HepG2 (cell line): ENCODE results near the gene SUN1. TPM values are rescaled to one million over a fixed set of nuclear protein-coding genes. Genes with fewer than 3 reads are reported as not detected.
A peak's percentile ranks its signal among the peaks of the same experiment; 100 is the strongest.

Source experiments
- HCFC1 ChIP-seq: fragments of 150-350 bp; IDR thresholded peaks from 2 replicates; pipeline ENCODE4 v1.6.1; 2014; ENCODE audit warnings: low read depth, low read length
- PHF21A ChIP-seq: sonication (generic); formaldehyde crosslinking; IDR thresholded peaks from 2 replicates; pipeline ENCODE4 v1.5.0; 2020; ENCODE audit warnings: mild to moderate bottlenecking, missing genetic modification reagents
- SCMH1 ChIP-seq: sonication (generic); formaldehyde crosslinking; IDR thresholded peaks from 2 replicates; pipeline ENCODE4 v1.9.0; 2021; ENCODE audit warnings: missing genetic modification reagents, mild to moderate bottlenecking, borderline replicate concordance
- ZNF337 ChIP-seq: sonication (generic); formaldehyde crosslinking; IDR thresholded peaks from 2 replicates; pipeline ENCODE4 v1.5.1; 2020; ENCODE audit warnings: missing genetic modification reagents, low read depth, mild to moderate bottlenecking, borderline replicate concordance
- ZNF670 ChIP-seq: sonication (generic); formaldehyde crosslinking; IDR thresholded peaks from 2 replicates; pipeline ENCODE4 v1.8.0; 2022; ENCODE audit warnings: mild to moderate bottlenecking, missing genetic modification reagents, borderline replicate concordance
- ZNF709 ChIP-seq: sonication (generic); formaldehyde crosslinking; IDR thresholded peaks from 2 replicates; pipeline ENCODE4 v1.5.0; 2020; ENCODE audit warnings: mild to moderate bottlenecking, missing genetic modification reagents
- ZNF75D ChIP-seq: sonication (generic); formaldehyde crosslinking; IDR thresholded peaks from 2 replicates; pipeline ENCODE4 v1.8.1; 2023; ENCODE audit warnings: missing genetic modification reagents, mild to moderate bottlenecking, borderline replicate concordance
- ZSCAN31 ChIP-seq: sonication (generic); formaldehyde crosslinking; IDR thresholded peaks from 2 replicates; pipeline ENCODE4 v1.5.0; 2020; ENCODE audit warnings: low read depth, mild to moderate bottlenecking, missing genetic modification reagents
- polyA plus RNA-seq, 8 experiments: library from polyadenylated mRNA; depleted of rRNA in 3 of 8; stranded (reverse) in 7 of 8; unstranded in 1 of 8; fragments of >200 nt; fragmentation: Illumina TruSeq in 4 of 8; extraction: Trizol in 4 of 8; gene quantifications; 2 replicates each; pipeline versions ENCODE4 v1.2.1 to v1.2.3, GENCODE V29; 2011 to 2016; ENCODE audit warnings: low read depth in 4 of 8, missing spikeins in 1 of 8, mixed read lengths in 1 of 8; ENCODE audit not compliant: insufficient read depth in 1 of 8
- total RNA-seq, 5 experiments: library from RNA; depleted of rRNA; stranded (reverse); fragments of >200 nt; fragmentation: Illumina TruSeq; extraction: Trizol; gene quantifications; 2 replicates each; pipeline ENCODE4 v1.2.3, GENCODE V29; 2016; ENCODE audit warnings: low read depth in 1 of 5
- TF ChIP-seq, protein P1 (sequence below): sonication (generic); formaldehyde crosslinking; IDR thresholded peaks from 2 replicates; pipeline ENCODE4 v1.4.0; 2020; ENCODE audit warnings: missing genetic modification reagents
- TF ChIP-seq, protein P2 (sequence below): sonication (generic); formaldehyde crosslinking; IDR thresholded peaks from 2 replicates; pipeline ENCODE4 v1.8.1; 2023; ENCODE audit warnings: missing genetic modification reagents, mild to moderate bottlenecking, borderline replicate concordance
- TF ChIP-seq, protein P3 (sequence below): sonication (generic); formaldehyde crosslinking; IDR thresholded peaks from 2 replicates; pipeline ENCODE4 v1.4.0; 2020; ENCODE audit warnings: missing genetic modification reagents
- TF ChIP-seq, protein P4 (sequence below): sonication (generic); formaldehyde crosslinking; IDR thresholded peaks from 2 replicates; pipeline ENCODE4 v1.5.0; 2020; ENCODE audit warnings: mild to moderate bottlenecking, missing genetic modification reagents, borderline replicate concordance
- TF ChIP-seq, protein P5 (sequence below): sonication (generic); formaldehyde crosslinking; IDR thresholded peaks from 2 replicates; pipeline ENCODE4 v1.5.0; 2020; ENCODE audit warnings: mild to moderate bottlenecking, missing genetic modification reagents, borderline replicate concordance
- TF ChIP-seq, protein P6 (sequence below): sonication (generic); formaldehyde crosslinking; IDR thresholded peaks from 2 replicates; pipeline ENCODE4 v1.4.0; 2020; ENCODE audit warnings: mild to moderate bottlenecking, missing genetic modification reagents

The SUN1 gene
- total and polyA plus RNA-seq, 2 of the 13 experiments (the other 11 are each of a cell fraction or from before 2014, with no cell fraction given): 47.0 to 126 TPM

DNA sequence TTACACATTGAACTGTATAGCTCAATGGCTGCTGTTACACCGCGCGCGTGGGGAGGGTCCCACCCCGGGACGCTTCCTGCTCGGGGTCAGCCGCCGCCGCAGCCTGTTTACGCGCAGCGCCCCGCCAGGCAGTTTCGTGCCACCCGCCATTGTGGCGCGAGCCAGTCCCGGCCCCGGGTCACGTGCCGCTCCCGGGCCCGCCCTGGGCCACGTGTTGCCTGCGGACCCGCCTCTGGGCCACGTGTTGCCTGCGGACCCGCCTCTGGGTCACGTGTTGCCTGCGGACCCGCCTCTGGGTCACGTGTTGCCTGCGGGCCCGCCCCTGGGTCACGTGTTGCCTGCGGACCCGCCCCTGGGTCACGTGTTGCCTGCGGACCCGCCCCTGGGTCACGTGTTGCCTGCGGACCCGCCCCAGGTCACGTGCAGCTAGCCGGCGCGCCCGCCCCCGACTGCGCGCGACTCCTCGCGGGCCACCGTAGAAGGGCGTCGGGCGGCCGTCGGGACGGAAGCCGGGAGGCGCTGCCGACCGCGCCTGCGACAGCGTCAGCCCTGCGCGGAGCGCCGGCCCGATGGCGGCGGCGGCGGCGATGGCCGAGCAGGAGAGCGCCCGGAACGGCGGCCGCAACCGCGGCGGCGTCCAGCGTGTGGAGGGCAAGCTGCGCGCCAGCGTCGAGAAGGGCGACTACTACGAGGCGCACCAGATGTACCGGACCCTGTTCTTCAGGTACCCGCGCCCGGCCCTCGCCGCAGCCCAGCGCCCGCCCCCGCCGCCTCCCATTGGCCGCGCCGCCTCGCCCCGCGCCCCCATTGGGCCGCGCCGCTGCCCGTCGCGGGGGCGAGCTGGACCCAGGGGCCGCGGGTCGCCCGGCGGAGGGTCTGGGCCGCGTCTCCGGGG lies 44.0 kb downstream of the SUN1 start, which contains the start of gene GET4 (continued):
- TF ChIP-seq, protein P1, sequence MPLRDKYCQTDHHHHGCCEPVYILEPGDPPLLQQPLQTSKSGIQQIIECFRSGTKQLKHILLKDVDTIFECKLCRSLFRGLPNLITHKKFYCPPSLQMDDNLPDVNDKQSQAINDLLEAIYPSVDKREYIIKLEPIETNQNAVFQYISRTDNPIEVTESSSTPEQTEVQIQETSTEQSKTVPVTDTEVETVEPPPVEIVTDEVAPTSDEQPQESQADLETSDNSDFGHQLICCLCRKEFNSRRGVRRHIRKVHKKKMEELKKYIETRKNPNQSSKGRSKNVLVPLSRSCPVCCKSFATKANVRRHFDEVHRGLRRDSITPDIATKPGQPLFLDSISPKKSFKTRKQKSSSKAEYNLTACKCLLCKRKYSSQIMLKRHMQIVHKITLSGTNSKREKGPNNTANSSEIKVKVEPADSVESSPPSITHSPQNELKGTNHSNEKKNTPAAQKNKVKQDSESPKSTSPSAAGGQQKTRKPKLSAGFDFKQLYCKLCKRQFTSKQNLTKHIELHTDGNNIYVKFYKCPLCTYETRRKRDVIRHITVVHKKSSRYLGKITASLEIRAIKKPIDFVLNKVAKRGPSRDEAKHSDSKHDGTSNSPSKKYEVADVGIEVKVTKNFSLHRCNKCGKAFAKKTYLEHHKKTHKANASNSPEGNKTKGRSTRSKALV: peak; percentile 78; the same call in 1 of the 2 replicates
- TF ChIP-seq ZNF337 (CRISPR knock-in tag) (no peak), SCMH1 (CRISPR knock-in tag) (no peak), ZSCAN31 (CRISPR knock-in tag) (peak; percentile 73; the same call in 1 of the 2 replicates), ZNF670 (peak; percentile 44; the same call in 1 of the 2 replicates), HCFC1 (peak; percentile 59), ZNF709 (CRISPR knock-in tag) (peak; percentile 43; the same call in 1 of the 2 replicates), ZNF75D (CRISPR knock-in tag) (no peak), PHF21A (CRISPR knock-in tag) (peak; percentile 10; the same call in 1 of the 2 replicates)
- TF ChIP-seq, protein P2, sequence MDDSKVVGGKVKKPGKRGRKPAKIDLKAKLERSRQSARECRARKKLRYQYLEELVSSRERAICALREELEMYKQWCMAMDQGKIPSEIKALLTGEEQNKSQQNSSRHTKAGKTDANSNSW (CRISPR knock-in tag): peak; percentile 79; the same call in 1 of the 2 replicates
- TF ChIP-seq, protein P3, sequence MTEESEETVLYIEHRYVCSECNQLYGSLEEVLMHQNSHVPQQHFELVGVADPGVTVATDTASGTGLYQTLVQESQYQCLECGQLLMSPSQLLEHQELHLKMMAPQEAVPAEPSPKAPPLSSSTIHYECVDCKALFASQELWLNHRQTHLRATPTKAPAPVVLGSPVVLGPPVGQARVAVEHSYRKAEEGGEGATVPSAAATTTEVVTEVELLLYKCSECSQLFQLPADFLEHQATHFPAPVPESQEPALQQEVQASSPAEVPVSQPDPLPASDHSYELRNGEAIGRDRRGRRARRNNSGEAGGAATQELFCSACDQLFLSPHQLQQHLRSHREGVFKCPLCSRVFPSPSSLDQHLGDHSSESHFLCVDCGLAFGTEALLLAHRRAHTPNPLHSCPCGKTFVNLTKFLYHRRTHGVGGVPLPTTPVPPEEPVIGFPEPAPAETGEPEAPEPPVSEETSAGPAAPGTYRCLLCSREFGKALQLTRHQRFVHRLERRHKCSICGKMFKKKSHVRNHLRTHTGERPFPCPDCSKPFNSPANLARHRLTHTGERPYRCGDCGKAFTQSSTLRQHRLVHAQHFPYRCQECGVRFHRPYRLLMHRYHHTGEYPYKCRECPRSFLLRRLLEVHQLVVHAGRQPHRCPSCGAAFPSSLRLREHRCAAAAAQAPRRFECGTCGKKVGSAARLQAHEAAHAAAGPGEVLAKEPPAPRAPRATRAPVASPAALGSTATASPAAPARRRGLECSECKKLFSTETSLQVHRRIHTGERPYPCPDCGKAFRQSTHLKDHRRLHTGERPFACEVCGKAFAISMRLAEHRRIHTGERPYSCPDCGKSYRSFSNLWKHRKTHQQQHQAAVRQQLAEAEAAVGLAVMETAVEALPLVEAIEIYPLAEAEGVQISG: peak; percentile 81
- TF ChIP-seq, protein P4, sequence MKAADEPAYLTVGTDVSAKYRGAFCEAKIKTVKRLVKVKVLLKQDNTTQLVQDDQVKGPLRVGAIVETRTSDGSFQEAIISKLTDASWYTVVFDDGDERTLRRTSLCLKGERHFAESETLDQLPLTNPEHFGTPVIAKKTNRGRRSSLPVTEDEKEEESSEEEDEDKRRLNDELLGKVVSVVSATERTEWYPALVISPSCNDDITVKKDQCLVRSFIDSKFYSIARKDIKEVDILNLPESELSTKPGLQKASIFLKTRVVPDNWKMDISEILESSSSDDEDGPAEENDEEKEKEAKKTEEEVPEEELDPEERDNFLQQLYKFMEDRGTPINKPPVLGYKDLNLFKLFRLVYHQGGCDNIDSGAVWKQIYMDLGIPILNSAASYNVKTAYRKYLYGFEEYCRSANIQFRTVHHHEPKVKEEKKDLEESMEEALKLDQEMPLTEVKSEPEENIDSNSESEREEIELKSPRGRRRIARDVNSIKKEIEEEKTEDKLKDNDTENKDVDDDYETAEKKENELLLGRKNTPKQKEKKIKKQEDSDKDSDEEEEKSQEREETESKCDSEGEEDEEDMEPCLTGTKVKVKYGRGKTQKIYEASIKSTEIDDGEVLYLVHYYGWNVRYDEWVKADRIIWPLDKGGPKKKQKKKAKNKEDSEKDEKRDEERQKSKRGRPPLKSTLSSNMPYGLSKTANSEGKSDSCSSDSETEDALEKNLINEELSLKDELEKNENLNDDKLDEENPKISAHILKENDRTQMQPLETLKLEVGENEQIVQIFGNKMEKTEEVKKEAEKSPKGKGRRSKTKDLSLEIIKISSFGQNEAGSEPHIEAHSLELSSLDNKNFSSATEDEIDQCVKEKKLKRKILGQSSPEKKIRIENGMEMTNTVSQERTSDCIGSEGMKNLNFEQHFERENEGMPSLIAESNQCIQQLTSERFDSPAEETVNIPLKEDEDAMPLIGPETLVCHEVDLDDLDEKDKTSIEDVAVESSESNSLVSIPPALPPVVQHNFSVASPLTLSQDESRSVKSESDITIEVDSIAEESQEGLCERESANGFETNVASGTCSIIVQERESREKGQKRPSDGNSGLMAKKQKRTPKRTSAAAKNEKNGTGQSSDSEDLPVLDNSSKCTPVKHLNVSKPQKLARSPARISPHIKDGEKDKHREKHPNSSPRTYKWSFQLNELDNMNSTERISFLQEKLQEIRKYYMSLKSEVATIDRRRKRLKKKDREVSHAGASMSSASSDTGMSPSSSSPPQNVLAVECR (CRISPR knock-in tag): peak; percentile 81; the same call in 1 of the 2 replicates
- TF ChIP-seq, protein P5, sequence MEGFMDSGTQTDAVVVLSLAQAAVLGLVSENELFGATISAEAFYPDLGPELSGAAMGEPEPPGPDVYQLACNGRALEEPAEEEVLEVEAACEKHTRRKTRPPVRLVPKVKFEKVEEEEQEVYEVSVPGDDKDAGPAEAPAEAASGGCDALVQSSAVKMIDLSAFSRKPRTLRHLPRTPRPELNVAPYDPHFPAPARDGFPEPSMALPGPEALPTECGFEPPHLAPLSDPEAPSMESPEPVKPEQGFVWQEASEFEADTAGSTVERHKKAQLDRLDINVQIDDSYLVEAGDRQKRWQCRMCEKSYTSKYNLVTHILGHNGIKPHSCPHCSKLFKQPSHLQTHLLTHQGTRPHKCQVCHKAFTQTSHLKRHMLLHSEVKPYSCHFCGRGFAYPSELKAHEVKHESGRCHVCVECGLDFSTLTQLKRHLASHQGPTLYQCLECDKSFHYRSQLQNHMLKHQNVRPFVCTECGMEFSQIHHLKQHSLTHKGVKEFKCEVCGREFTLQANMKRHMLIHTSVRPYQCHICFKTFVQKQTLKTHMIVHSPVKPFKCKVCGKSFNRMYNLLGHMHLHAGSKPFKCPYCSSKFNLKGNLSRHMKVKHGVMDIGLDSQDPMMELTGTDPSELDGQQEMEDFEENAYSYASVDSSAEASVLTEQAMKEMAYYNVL (CRISPR knock-in tag): peak; percentile 41; the same call in 1 of the 2 replicates
- TF ChIP-seq, protein P6, sequence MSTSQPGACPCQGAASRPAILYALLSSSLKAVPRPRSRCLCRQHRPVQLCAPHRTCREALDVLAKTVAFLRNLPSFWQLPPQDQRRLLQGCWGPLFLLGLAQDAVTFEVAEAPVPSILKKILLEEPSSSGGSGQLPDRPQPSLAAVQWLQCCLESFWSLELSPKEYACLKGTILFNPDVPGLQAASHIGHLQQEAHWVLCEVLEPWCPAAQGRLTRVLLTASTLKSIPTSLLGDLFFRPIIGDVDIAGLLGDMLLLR (CRISPR knock-in tag): peak; percentile 83
